Right atrium auricular region (tissue), 2 donors: ENCODE measurements around the gene TENT5A. TPM values are rescaled to one million over a fixed set of nuclear protein-coding genes. Genes with fewer than 3 reads are reported as not detected.

Experiments
- DNase-seq: peaks from one replicate; pipeline ENCODE4 v3.0.0-alpha.2; 2019; ENCODE audit warnings: low spot score
- H3K27ac ChIP-seq, 2 donors: fragments of 200-600 bp; sonication (generic); 1 replicate in 1 of 2; 2 replicates in 1 of 2; pipeline ENCODE4 v1.5.1; 2016 to 2019
- H3K27me3 ChIP-seq, 2 donors: fragments of 200-600 bp; sonication (generic); one replicate each; pipeline versions ENCODE4 v1.5.1 to v1.6.0; 2017 to 2019
- H3K36me3 ChIP-seq: fragments of 200-600 bp; sonication (generic); one replicate; pipeline ENCODE4 v1.5.1; 2016
- H3K4me1 ChIP-seq, 2 donors: fragments of 200-600 bp; sonication (generic); one replicate each; pipeline versions ENCODE4 v1.5.1 to v1.6.0; 2017 to 2019
- H3K4me3 ChIP-seq, 2 donors: fragments of 200-600 bp; sonication (generic); 1 replicate in 1 of 2; 2 replicates in 1 of 2; pipeline ENCODE4 v1.5.1; 2017 to 2019; ENCODE audit warnings: mild to moderate bottlenecking in 1 of 2, moderate library complexity in 1 of 2
- H3K9me3 ChIP-seq, 2 donors: fragments of 200-600 bp; sonication (generic); one replicate each; pipeline ENCODE4 v1.5.1; 2019
- CTCF ChIP-seq, 2 donors: fragments of 200-600 bp; sonication (generic); IDR thresholded peaks; one replicate each; pipeline ENCODE4 v1.5.1; 2019; ENCODE audit warnings: antibody characterized with exemption in 2 of 2
- total RNA-seq, 2 donors: library from RNA; depleted of rRNA; stranded (reverse); fragments of >200 nt; gene quantifications; one replicate each; pipeline ENCODE4 v1.1.0, GENCODE V29; 2016

The TENT5A gene
- total RNA-seq, 2 donors from 2014 or later: 21.1 to 22.0 TPM

DNA sequence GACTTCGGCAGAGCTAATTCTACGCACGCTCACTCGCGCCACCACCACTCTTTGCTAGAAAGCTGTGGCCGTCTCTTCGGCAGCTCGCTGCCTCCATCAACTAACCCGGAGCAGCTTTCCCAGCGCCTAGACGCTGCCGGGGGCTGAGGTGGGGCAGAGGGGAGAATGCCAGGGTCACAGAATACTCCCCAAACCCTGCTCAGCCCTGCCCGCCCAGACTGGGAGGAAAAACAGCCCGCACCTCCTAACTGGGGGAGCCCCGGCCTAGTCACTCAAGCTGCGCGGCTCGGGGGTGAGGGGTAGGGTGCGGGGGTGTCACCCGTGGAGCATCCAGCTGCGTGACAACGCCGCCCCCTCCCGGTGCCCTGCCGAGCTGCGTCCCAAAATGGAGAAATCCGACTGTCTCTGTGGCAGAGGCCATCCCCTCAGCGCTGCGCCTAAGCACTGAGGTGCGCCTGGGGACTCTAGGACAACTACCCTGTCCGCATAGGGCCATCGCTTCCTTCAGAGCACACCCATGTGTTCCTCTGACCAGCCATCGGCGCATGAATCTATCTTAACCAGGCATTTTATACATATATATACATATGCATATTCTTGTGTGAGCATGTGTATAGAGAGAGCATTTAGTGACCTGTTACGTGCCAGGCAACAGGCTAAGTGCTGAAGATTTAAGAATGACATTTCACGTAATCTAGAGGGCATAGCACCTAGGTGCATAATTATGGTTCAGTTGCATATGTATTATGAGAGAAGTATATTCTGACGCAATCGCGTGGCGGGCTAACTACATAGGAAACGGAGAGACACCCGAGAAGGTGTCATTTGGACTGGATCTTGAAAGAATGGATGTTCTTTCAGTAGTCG is 1.5 kb upstream of the TENT5A start:
- Histone ChIP-seq H3K4me3 (peak overlapping the region; percentile 86 to 95), H3K27ac (peak overlapping the region; percentile 98 to 99), H3K4me1 (peaks cover 0 to 8% of the 10 kb centered on the region in 2 donors), H3K27me3 (no peaks in the 10 kb centered on the region), H3K9me3 (no peaks in the 10 kb centered on the region), H3K36me3 (peaks cover 8% of the 10 kb centered on the region)
- peak; percentile 91 for DNase-seq
- peak; percentile 77 to 88 for TF ChIP-seq CTCF (IDR thresholded peaks at IDR 0.05)

- DNase-seq: peak; percentile 94
- peaks cover 0 to 14% of the 10 kb centered on the region in 2 donors for H3K4me1 ChIP-seq
Observed at GRCh38 chr6:81752921-81753710, 635 bp upstream of the TENT5A start.

DNA sequence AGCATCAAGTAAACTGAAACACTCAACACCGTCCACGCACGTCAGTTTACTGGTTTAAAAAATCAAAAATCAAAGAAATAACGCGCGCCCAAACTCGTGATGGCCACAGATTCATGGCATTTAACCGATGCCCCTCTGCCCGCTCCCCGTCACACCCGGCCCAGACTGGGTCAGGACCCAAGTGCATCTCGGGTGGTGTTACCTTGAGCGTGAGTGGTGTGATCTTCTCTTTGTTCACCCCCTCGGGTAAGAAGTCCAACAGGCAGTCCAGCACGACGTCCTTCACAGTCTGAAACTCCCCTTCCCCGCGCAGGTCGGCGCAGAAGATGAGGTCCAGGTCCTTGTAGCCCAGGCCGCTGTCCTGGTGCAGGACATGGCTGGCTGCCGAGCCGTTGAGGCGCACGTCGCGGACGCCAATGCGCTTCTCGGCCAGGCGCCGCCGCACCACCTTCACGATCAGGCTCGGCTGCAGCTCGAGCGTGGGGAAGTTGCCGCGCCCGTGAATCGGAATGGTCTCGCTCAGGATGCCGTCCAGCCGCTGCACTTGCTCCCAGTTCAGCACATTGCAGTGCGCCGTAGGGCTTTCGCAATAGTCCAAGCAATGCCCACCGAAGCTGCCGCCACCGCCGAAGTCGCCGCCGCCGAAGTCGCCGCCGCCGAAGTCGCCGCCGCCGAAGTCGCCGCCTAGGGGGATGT is 945 bp downstream of the TENT5A start:
- peak overlapping the region; percentile 86 to 95 for H3K4me3 ChIP-seq
- H3K9me3 ChIP-seq: no peaks in the 10 kb centered on the region
- H3K27me3 ChIP-seq: no peaks in the 10 kb centered on the region
- peak; percentile 74 for DNase-seq
- peaks cover 0 to 30% of the 10 kb centered on the region in 2 donors for H3K4me1 ChIP-seq
- peaks cover 14% of the 10 kb centered on the region for H3K36me3 ChIP-seq
- TF ChIP-seq CTCF (IDR thresholded peaks at IDR 0.05): no peak
- H3K27ac ChIP-seq: peak overlapping the region; percentile 98 to 99

More at GRCh38 chr6:81752921-81753710, 635 bp upstream of the TENT5A start:
- TF ChIP-seq CTCF (IDR thresholded peaks at IDR 0.05): no peak
- H3K9me3 ChIP-seq: no peaks in the 10 kb centered on the region
- H3K27ac ChIP-seq: peak overlapping the region; percentile 98 to 99
- H3K4me3 ChIP-seq: peak overlapping the region; percentile 86 to 95
- H3K27me3 ChIP-seq: no peaks in the 10 kb centered on the region
- H3K36me3 ChIP-seq: peaks cover 8% of the 10 kb centered on the region

DNA sequence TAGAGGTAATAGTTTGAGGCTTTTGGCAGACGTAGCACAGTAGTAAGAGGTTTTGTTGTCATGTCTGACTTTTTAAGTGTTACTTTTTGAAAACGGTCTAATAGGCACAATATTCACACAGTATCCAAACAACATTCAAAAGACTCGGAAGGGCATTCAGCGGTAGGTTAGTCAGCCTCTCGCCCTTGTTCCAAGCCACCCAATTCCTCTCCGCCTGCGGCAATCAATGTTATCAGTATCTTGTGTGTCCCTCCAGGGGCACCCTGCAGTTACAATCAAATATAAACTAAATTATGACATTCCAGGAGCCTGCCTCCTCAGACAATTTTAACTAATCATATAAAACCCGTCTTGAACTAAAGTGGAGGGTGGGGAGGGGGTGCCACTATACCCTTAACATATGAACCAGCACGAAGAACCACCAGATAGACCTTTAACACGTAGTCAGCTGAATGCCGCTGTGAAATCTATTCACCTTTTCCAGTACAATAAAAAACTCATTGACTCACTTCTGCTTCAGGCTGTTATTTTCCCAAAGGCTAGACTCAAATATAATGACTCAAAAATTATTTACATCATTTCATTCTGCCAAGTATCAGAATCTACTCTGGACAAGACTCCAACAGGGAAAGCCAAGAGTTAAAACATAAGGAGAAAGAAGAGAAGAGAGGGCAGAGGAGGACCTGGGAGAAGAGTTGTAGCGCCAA is 1.6 kb downstream of the TENT5A start:
- no peaks in the 10 kb centered on the region for H3K9me3 ChIP-seq
- peaks cover 15% of the 10 kb centered on the region for H3K36me3 ChIP-seq
- peak overlapping the region; percentile 98 to 99 for H3K27ac ChIP-seq
- no peaks in the 10 kb centered on the region for H3K27me3 ChIP-seq
- TF ChIP-seq CTCF (IDR thresholded peaks at IDR 0.05): no peak
- peaks cover 0 to 37% of the 10 kb centered on the region in 2 donors for H3K4me1 ChIP-seq
- DNase-seq: no peak
- peak overlapping the region; percentile 86 to 95 for H3K4me3 ChIP-seq

DNA sequence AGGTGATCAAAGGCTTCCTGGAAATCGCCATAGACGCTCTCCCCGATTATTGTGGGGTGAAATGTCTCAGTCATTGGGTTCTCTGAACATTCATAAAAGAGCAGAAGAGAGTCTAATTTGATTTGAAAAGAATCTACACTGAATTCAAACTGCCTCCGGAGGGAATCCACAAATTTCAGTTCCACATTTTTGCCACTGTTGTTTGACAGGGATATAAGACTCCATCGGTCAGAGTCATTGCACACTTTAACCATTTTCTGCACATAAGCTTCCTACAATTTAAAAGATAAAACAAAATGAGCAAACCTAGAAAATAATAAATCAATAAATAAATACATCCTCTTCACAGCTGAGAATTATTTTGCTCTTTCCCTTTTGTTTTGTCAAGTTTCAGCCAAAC is 2.3 kb downstream of the TENT5A start:
- Histone ChIP-seq H3K4me3 (peak overlapping the region; percentile 86 to 95), H3K36me3 (peaks cover 18% of the 10 kb centered on the region), H3K4me1 (peaks cover 0 to 43% of the 10 kb centered on the region in 2 donors), H3K9me3 (no peaks in the 10 kb centered on the region), H3K27me3 (no peaks in the 10 kb centered on the region), H3K27ac (peak overlapping the region; percentile 98 to 99)
- DNase-seq: no peak
- TF ChIP-seq CTCF (IDR thresholded peaks at IDR 0.05): no peak
